H1 (cell line): Measurements from ENCODE around the gene KCNMB2. TPM values are rescaled to one million over a fixed set of nuclear protein-coding genes. Genes with fewer than 3 reads are reported as not detected.

Source experiments
- CTCF ChIA-PET: fragments of 300-600 bp; sonication (Branson Sonifier 250); formaldehyde crosslinking; loops from one replicate; lab custom pipeline; 2021; ENCODE audit not compliant: partially characterized antibody; lab: Charles Lee
- POLR2A ChIA-PET: fragments of 300-600 bp; sonication (Branson Sonifier 250); formaldehyde crosslinking; loops from one replicate; lab custom pipeline; 2021; ENCODE audit warnings: inconsistent platforms; ENCODE audit not compliant: partially characterized antibody; lab: Charles Lee
- DNase-seq, 2 experiments: peaks; one replicate each; pipeline versions ENCODE4 v3.0.0 to v3.0.0-alpha.2; 2010 to 2022; ENCODE audit warnings: low spot score in 2 of 2, low read depth in 1 of 2, mixed read lengths in 1 of 2
- FAIRE-seq: peaks from 2 replicates; lab custom pipeline; 2011; peaks lifted over from hg19 to GRCh38; lab: Jason Lieb, UNC
- H2AFZ ChIP-seq: 2 replicates; pipeline ENCODE4 v1.8.1; 2012; ENCODE audit warnings: low read length, inconsistent platforms
- H2AK5ac ChIP-seq: 2 replicates; pipeline ENCODE4 v1.6.1; 2013; ENCODE audit warnings: low read depth, low read length
- H2BK120ac ChIP-seq: replicated peaks from 2 replicates; pipeline ENCODE3; 2013; ENCODE audit warnings: low read depth, low read length, inconsistent platforms
- H2BK12ac ChIP-seq: 2 replicates; pipeline ENCODE4 v1.6.1; 2013; ENCODE audit warnings: low read depth, low read length
- H2BK15ac ChIP-seq: 2 replicates; pipeline ENCODE4 v1.6.1; 2013; ENCODE audit warnings: low read length
- H2BK20ac ChIP-seq: 2 replicates; pipeline ENCODE4 v1.6.1; 2013; ENCODE audit warnings: low read length
- H2BK5ac ChIP-seq: 2 replicates; pipeline ENCODE4 v1.6.1; 2013; ENCODE audit warnings: low read depth, low read length
- H3K14ac ChIP-seq: 2 replicates; pipeline ENCODE4 v1.6.1; 2013; ENCODE audit warnings: inconsistent platforms; ENCODE audit not compliant: insufficient read length
- H3K18ac ChIP-seq: 2 replicates; pipeline ENCODE4 v1.6.1; 2013; ENCODE audit warnings: low read length; ENCODE audit errors: extremely low read depth
- H3K23ac ChIP-seq: 2 replicates; pipeline ENCODE4 v1.6.1; 2013; ENCODE audit warnings: inconsistent platforms; ENCODE audit not compliant: insufficient read length
- H3K23me2 ChIP-seq: 2 replicates; pipeline ENCODE4 v1.6.1; 2013; ENCODE audit warnings: low read depth, low read length
- H3K27ac ChIP-seq: 2 replicates; pipeline ENCODE4 v1.6.1; 2011; ENCODE audit warnings: low read depth, low read length, inconsistent platforms
- H3K27me3 ChIP-seq, 4 experiments: replicated peaks in 1 of 4; 1 replicate in 1 of 4; 2 replicates in 3 of 4; pipeline versions ENCODE4 v1.6.1 to v1.8.1; 2011 to 2013; ENCODE audit warnings: low read length in 3 of 4, mild to moderate bottlenecking in 3 of 4, inconsistent platforms in 2 of 4, mixed read lengths in 2 of 4, moderate library complexity in 1 of 4; ENCODE audit not compliant: control insufficient read depth in 3 of 4, insufficient read depth in 3 of 4; ENCODE audit errors: extremely low read depth in 1 of 4
- H3K36me3 ChIP-seq, 4 experiments: 2 replicates each; pipeline versions ENCODE4 v1.6.1 to v1.8.1; 2011 to 2013; ENCODE audit warnings: mild to moderate bottlenecking in 4 of 4, low read length in 3 of 4, moderate library complexity in 2 of 4, control low read depth in 1 of 4, inconsistent platforms in 1 of 4; ENCODE audit not compliant: insufficient read depth in 4 of 4, control insufficient read depth in 2 of 4
- H3K4ac ChIP-seq: replicated peaks from 2 replicates; pipeline ENCODE3; 2013; ENCODE audit warnings: low read length, low read depth, mixed read lengths, inconsistent platforms; ENCODE audit not compliant: insufficient read length
- H3K4me1 ChIP-seq, 4 experiments: replicated peaks in 1 of 4; 1 replicate in 1 of 4; 2 replicates in 3 of 4; pipeline versions ENCODE4 v1.6.1 to v1.8.1; 2011 to 2013; ENCODE audit warnings: low read length in 3 of 4, inconsistent platforms in 2 of 4, mixed read lengths in 1 of 4; ENCODE audit not compliant: insufficient read depth in 4 of 4, control insufficient read depth in 3 of 4
- H3K4me2 ChIP-seq, 2 experiments: 2 replicates each; pipeline versions ENCODE4 v1.6.1 to v1.8.1; 2011 to 2013; ENCODE audit warnings: low read depth in 2 of 2, low read length in 2 of 2, control low read depth in 1 of 2, inconsistent platforms in 1 of 2, mild to moderate bottlenecking in 1 of 2; ENCODE audit not compliant: insufficient read depth in 1 of 2
- H3K4me3 ChIP-seq, 4 experiments: fragments of 200-600, 300-600 bp in 1 of 4; sonication (generic), shearing (Covaris generic), sonication (Bioruptor Twin) in 1 of 4; 2 replicates each; pipeline versions ENCODE4 v1.5.1 to v1.8.1; 2011 to 2016; ENCODE audit warnings: low read length in 4 of 4, low read depth in 3 of 4, control low read depth in 2 of 4, inconsistent platforms in 2 of 4, mild to moderate bottlenecking in 2 of 4, mixed read lengths in 1 of 4, moderate library complexity in 1 of 4; ENCODE audit not compliant: insufficient read depth in 2 of 4; ENCODE audit errors: extremely low read depth in 1 of 4
- H3K56ac ChIP-seq: replicated peaks from 2 replicates; pipeline ENCODE3; 2013; ENCODE audit warnings: low read depth, mild to moderate bottlenecking, mixed read lengths, low read length, inconsistent platforms; ENCODE audit not compliant: insufficient read length
- H3K79me1 ChIP-seq: 2 replicates; pipeline ENCODE4 v1.6.1; 2013; ENCODE audit warnings: low read depth, low read length, control low read depth
- H3K79me2 ChIP-seq, 2 experiments: 2 replicates each; pipeline versions ENCODE4 v1.6.1 to v1.8.1; 2012 to 2013; ENCODE audit warnings: low read length in 2 of 2, mild to moderate bottlenecking in 2 of 2, inconsistent platforms in 1 of 2; ENCODE audit not compliant: insufficient read depth in 2 of 2, control insufficient read depth in 1 of 2
- H3K9ac ChIP-seq, 4 experiments: replicated peaks in 1 of 4; 1 replicate in 1 of 4; 2 replicates in 3 of 4; pipeline versions ENCODE4 v1.6.1 to v1.8.1; 2011 to 2013; ENCODE audit warnings: low read depth in 3 of 4, low read length in 3 of 4, control low read depth in 2 of 4, mild to moderate bottlenecking in 2 of 4, moderate library complexity in 2 of 4, inconsistent platforms in 1 of 4; ENCODE audit errors: extremely low read depth in 1 of 4
- H3K9me3 ChIP-seq, 2 experiments: 2 replicates each; pipeline versions ENCODE4 v1.6.1 to v1.8.1; 2012 to 2013; ENCODE audit warnings: mild to moderate bottlenecking in 2 of 2, moderate library complexity in 2 of 2, control low read depth in 1 of 2, inconsistent platforms in 1 of 2, low read depth in 1 of 2, low read length in 1 of 2, mixed read lengths in 1 of 2; ENCODE audit not compliant: insufficient read depth in 2 of 2
- H4K20me1 ChIP-seq, 2 experiments: replicated peaks in 1 of 2; 2 replicates each; pipeline versions ENCODE3 to v1.8.1; 2011 to 2013; ENCODE audit warnings: inconsistent platforms in 2 of 2, low read length in 2 of 2, mild to moderate bottlenecking in 1 of 2; ENCODE audit not compliant: insufficient read depth in 2 of 2, control insufficient read depth in 1 of 2
- H4K5ac ChIP-seq: 2 replicates; pipeline ENCODE4 v1.6.1; 2013; ENCODE audit warnings: low read length, low read depth, mixed read lengths, inconsistent platforms; ENCODE audit not compliant: insufficient read length
- H4K8ac ChIP-seq: 2 replicates; pipeline ENCODE4 v1.8.0; 2013; ENCODE audit warnings: mild to moderate bottlenecking, moderate library complexity, low read length, inconsistent platforms; ENCODE audit not compliant: insufficient read depth; ENCODE audit errors: extremely low read depth
- H4K91ac ChIP-seq: replicated peaks from 2 replicates; pipeline ENCODE3; 2013; ENCODE audit warnings: low read length, mixed read lengths, inconsistent platforms; ENCODE audit not compliant: insufficient read length
- SP4 ChIP-seq: IDR thresholded peaks from 2 replicates; pipeline ENCODE4 v1.6.1; 2012; ENCODE audit warnings: low read length, inconsistent platforms
- WGBS, 2 experiments: shearing (Covaris generic) in 1 of 2; methylation state at CpG; one replicate each; pipeline versions ENCODE4 v1.1.6 to v1.1.7; 2013 to 2015; ENCODE audit warnings: low lambda C conversion rate in 2 of 2, mixed read lengths in 2 of 2, inconsistent platforms in 1 of 2, low coverage in 1 of 2, missing lambda C conversion rate in 1 of 2; ENCODE audit not compliant: insufficient replicate concordance in 2 of 2, insufficient coverage in 1 of 2, insufficient read length in 1 of 2; ENCODE audit errors: extremely low coverage in 1 of 2, missing lambda C conversion rate in 1 of 2; 5-methylcytosine and 5-hydroxymethylcytosine counted together
- polyA plus RNA-seq, 7 experiments: library from polyadenylated mRNA; depleted of rRNA in 3 of 7; stranded (reverse) in 5 of 7; unstranded in 2 of 7; fragments of >200 nt in 5 of 7; fragments of 200-250 nt in 2 of 7; gene quantifications; 1 replicate in 5 of 7; 2 replicates in 1 of 7; 4 replicates in 1 of 7; pipeline versions ENCODE4 v1.2.1 to v1.2.3, GENCODE V29; 2011 to 2013; ENCODE audit warnings: missing spikeins in 2 of 7, mixed read lengths in 2 of 7
- total RNA-seq: library from RNA; stranded (reverse); fragmentation: NEBNext Ultra II Directional; extraction: Animal tissue kit (Norgen Biotek cat#: 25700); gene quantifications from 2 replicates; pipeline ENCODE4 v1.2.1, GENCODE V29; 2021

Gene KCNMB2
- total and polyA plus RNA-seq, 2 of the 8 experiments (the other 6 are each of a cell fraction or from before 2014, with no cell fraction given), result not detected

DNA sequence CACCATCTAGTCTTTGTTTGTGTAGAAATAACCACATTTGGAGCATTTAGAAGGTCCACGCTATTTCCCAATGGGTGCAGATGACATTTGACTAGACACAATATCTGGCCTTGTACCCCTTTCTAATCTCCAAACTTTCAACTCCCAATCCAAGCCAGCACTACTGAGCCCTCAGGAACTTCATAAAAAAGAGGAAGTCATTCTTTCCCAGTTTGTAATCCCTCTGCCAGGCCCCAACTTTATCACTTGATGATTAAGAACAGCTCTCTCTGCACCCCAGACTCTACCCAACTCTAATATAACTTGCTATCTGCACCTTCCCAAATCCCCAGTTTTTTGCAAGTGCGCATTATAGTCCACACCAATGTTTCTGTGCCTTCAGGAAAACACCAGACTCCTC, 170.2 kb downstream of the KCNMB2 start:
- Histone ChIP-seq H4K5ac (no peak overlapping the region), H4K8ac (no peak overlapping the region), H2AFZ (no peak overlapping the region), H3K23me2 (no peaks in the 10 kb centered on the region), H3K4me1 (peaks cover 0 to 9% (median 2%) of the 10 kb centered on the region in 4 experiments; a peak in 2 of 7 replicates), H2BK15ac (no peak overlapping the region), H2BK5ac (no peak overlapping the region), H3K18ac (no peak overlapping the region), H4K20me1 (no peaks in the 10 kb centered on the region), H3K79me2 (no peaks in the 10 kb centered on the region), H2BK12ac (no peak overlapping the region), H3K4ac (no peak overlapping the region), H3K9ac (no peak overlapping the region), H3K14ac (no peak overlapping the region), H3K36me3 (no peaks in the 10 kb centered on the region), H3K4me2 (no peak overlapping the region), H3K23ac (no peak overlapping the region), H3K4me3 (no peak overlapping the region), H3K79me1 (no peaks in the 10 kb centered on the region), H2BK120ac (no peak overlapping the region), H4K91ac (no peak overlapping the region), H2AK5ac (no peak overlapping the region), H2BK20ac (no peak overlapping the region), H3K56ac (no peak overlapping the region), H3K27me3 (no peaks in the 10 kb centered on the region), H3K27ac (no peak overlapping the region), H3K9me3 (no peaks in the 10 kb centered on the region)
- POLR2A ChIA-PET, result interaction anchor here (1.5 kb wide), 1 partner anchor 9 kb away, joined by 3 read pairs; no protein-coding TSS in a partner anchor
- DNase-seq (no peak), FAIRE-seq (no peak)
- 89% methylated on average over 2 of the region's 2 CpGs; no CpG with 5 or more reads in 1 of the 2 experiments for WGBS, 2 experiments
- CTCF ChIA-PET, result interaction anchor here (1.8 kb wide), 1 partner anchor 9 kb away, joined by 5 read pairs; no protein-coding TSS in a partner anchor
- no peak for TF ChIP-seq SP4
